AG04449 (cell line): Measurements from ENCODE around the gene GSG1.

Experiments used
- CTCF ChIA-PET: fragments of 350-600 bp; formaldehyde crosslinking; extraction: SDS; loops from one replicate; lab custom pipeline; 2021; ENCODE audit warnings: antibody characterized with exemption; lab: Yijun Ruan, JAX
- POLR2A ChIA-PET: fragments of 400-600, 350-600 bp; formaldehyde crosslinking; extraction: SDS; loops from one replicate; lab custom pipeline; 2020; ENCODE audit warnings: antibody characterized with exemption, inconsistent platforms; lab: Yijun Ruan, JAX
- DNase-seq: peaks from one replicate; pipeline ENCODE4 v3.0.0-alpha.2; 2010; ENCODE audit warnings: low read depth, low spot score
- H3K4me3 ChIP-seq: 2 replicates; pipeline ENCODE4 v1.5.1; 2011; ENCODE audit warnings: low read depth, mild to moderate bottlenecking, control low read depth, low read length
- TF ChIP-seq, protein P1 (sequence below): IDR thresholded peaks from one replicate; pipeline ENCODE4 v1.5.1; 2011; ENCODE audit warnings: mild to moderate bottlenecking, moderate library complexity, low read length, control low read depth, inconsistent platforms; ENCODE audit not compliant: insufficient read depth; ENCODE audit errors: missing control alignments

The GSG1 gene

DNA sequence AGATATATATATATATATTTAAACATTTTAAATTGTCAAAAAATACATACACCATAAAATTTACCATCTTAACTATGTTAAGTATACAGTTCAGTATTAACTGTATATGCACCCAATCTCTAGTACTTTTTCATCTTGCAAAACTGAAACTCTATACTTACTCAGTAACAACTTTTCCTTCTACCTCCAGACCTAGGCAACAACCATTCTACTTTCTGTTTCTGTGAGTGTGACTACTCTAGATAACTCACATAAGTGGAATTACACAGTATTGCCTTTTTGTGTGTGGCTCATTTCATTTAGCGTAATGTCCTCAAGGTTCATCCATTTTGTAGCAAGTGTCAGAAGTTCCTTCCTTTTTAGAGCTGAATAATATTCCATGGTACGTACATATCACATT is 51.0 kb downstream of the GSG1 start:
- TF ChIP-seq, protein P1, sequence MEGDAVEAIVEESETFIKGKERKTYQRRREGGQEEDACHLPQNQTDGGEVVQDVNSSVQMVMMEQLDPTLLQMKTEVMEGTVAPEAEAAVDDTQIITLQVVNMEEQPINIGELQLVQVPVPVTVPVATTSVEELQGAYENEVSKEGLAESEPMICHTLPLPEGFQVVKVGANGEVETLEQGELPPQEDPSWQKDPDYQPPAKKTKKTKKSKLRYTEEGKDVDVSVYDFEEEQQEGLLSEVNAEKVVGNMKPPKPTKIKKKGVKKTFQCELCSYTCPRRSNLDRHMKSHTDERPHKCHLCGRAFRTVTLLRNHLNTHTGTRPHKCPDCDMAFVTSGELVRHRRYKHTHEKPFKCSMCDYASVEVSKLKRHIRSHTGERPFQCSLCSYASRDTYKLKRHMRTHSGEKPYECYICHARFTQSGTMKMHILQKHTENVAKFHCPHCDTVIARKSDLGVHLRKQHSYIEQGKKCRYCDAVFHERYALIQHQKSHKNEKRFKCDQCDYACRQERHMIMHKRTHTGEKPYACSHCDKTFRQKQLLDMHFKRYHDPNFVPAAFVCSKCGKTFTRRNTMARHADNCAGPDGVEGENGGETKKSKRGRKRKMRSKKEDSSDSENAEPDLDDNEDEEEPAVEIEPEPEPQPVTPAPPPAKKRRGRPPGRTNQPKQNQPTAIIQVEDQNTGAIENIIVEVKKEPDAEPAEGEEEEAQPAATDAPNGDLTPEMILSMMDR, result no peak
- no peak for DNase-seq
- POLR2A ChIA-PET, result no interaction called here
- H3K4me3 ChIP-seq, result no peak overlapping the region
- CTCF ChIA-PET, result interaction anchor here (1.1 to 3.0 kb wide), 2 partner anchors 157 to 160 kb away, joined by 5 to 10 read pairs; no protein-coding TSS in a partner anchor

DNA sequence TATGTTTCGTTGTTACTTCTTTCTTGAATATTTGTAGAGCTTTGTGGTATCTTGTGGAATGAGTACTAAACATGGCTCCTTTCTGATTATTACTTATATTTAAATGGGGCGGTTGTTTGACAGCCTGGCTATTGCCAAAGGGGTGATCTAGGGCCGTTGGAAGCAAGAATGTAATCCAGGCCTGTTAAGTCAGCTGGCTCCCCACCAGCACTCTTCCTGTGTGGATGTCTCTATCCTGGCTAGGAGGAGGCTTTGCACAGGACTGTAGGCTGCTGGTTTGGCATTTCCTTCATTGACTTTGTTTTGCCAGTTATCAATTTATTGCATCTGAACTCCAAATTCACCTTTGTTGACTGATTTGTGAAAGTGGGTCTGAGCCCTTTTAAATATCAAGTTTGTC is 53.7 kb downstream of the GSG1 start:
- DNase-seq, result peak; percentile 19
- POLR2A ChIA-PET, result no interaction called here
- no peak overlapping the region for H3K4me3 ChIP-seq
- TF ChIP-seq, protein P1, result no peak
- CTCF ChIA-PET, result interaction anchor here (0.9 to 1.2 kb wide), 2 partner anchors 24 to 262 kb away, joined by 3 read pairs; no protein-coding TSS in a partner anchor

DNA sequence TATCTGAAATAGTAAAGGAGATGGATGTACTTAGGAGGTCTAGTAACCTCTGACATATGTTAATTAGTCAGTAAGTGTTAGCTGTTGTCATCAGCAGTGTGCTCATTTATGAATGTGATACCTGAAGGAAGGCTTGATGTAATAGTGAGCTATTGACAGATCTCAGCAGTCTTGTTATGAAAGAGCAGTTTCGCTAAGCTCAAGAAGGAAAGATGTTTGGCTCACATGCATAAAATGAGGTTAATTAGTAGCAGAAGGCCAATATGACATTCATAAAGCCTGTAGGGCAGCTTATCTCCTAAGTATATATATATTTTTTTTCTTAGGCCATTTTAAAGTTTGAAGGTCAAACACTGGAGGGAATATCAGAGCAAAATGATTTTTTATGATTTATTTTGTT is 56.5 kb downstream of the GSG1 start:
- TF ChIP-seq, protein P1, result no peak
- POLR2A ChIA-PET, result no interaction called here
- no peak for DNase-seq
- CTCF ChIA-PET, result interaction anchor here (1.0 to 1.8 kb wide), 3 partner anchors 11 to 165 kb away, joined by 3 to 4 read pairs (median 4); no protein-coding TSS in a partner anchor
- no peak overlapping the region for H3K4me3 ChIP-seq

DNA sequence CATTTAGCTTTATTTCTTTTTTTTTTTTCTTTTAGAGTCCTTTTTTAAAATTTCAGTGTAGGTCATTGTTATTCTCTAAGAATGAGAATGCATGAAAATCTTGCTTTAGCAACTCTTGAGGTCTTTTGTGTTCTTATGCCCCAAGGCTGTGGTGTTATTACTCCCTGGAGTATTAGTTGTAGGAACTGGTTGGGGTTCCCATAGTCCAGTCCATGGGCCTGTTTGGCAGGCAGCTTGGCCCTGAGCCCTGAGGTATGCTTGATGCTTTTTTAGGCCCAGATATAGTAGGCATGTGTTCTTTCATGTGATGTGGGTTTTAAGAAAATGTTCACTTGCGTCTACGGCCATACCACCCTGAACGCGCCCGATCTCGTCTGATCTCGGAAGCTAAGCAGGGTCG is 57.7 kb downstream of the GSG1 start:
- DNase-seq, result no peak
- ChIA-PET POLR2A (interaction anchor here (1.0 kb wide), 1 partner anchor 160 kb away, joined by 3 read pairs; no protein-coding TSS in a partner anchor), CTCF (interaction anchor here (0.6 to 3.3 kb wide), 9 partner anchors 12 to 189 kb away, joined by 3 to 18 read pairs (median 3); no protein-coding TSS in a partner anchor)
- TF ChIP-seq, protein P1, result no peak
- H3K4me3 ChIP-seq, result no peak overlapping the region

DNA sequence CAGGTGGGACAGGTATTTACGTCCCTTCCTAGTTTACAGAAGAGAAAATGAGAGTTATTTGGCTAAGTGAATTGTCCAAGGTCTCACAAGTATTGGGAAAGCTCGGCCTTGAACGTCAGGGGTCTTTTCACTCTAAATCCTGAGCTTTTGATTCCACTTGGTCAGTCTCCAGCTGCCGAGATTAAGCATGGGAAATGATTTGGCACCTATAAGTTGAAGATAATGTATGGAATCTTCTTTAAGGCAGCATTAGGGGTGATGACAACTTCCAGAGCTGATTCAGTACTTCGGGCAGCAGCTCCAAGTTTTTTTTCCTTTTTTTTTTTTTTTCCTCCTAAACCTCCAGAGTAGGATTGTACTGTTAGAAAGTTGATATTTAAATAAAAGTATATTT is 58.6 kb downstream of the GSG1 start:
- no peak for DNase-seq
- TF ChIP-seq, protein P1, result no peak
- POLR2A ChIA-PET, result interaction anchor here (0.7 to 1.0 kb wide), 2 partner anchors 152 to 161 kb away, joined by 3 read pairs; no protein-coding TSS in a partner anchor
- CTCF ChIA-PET, result interaction anchor here (1.1 to 3.3 kb wide), 5 partner anchors 43 to 190 kb away, joined by 3 to 18 read pairs (median 3); no protein-coding TSS in a partner anchor
- peak overlapping the region; percentile 94 for H3K4me3 ChIP-seq

DNA sequence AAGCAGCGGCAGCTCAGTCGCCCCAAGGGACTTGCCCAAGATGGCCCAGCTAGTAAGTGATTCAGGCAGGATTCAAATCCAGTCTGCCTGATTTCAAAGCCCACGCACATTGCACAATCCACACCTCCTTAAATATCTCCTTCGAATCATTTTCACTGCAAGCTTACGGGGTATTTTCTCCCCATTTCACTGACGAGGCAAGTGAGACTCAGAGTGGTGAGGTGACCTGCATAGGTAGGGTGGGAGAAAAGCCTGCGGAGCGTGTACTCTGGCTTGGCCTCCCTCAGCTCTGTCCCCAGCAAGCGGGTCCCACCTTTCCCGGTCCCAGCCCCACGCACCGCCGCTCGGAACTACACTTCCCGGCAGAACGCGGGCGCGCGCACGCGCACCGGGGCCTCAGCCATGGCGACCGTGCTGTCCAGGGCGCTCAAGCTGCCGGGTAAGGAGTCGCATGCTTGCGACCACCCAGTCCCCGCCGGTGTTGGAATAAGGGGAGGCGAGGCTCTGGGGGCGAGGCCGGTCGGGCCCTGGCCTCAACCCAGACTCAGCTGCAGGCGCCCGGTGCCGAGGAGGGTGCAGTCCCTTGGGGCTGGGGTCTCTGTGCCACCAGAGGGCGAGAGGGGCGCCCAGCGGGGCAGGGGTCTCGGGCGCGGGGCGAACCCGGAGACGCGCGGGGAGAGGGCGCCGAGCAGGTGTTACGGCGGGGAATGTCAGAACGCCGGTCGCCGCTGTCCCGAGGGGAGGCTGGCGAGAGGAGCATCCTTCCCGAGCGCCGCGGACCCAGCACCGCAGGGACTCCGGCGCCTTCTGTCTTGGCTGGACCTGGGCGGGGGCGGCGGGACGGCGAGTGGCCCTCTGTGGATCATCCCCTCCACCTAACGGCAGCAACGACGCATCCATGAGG is 59.2 kb downstream of the GSG1 start, which contains the start of gene FAM234B:
TSS of gene FAM234B (plus strand) at position 380 of the 904 bp plus-strand sequence. CDS start at position 403, 23 bp downstream.
- H3K4me3 ChIP-seq, result peak within 1 kb of the TSS; percentile 94
- ChIA-PET CTCF (interaction anchor here (0.6 to 3.3 kb wide), 9 partner anchors 11 to 255 kb away, joined by 3 to 18 read pairs (median 3); no protein-coding TSS in a partner anchor), POLR2A (interaction anchor here (0.7 kb wide), 1 partner anchor 152 kb away, joined by 3 read pairs; no protein-coding TSS in a partner anchor)
- TF ChIP-seq, protein P1, result peak; percentile 16
- DNase-seq, result no peak
